ENCODE data around the gene DYNC2I2. TPM values are rescaled to one million over a fixed set of nuclear protein-coding genes. Genes with fewer than 3 reads are reported as not detected.
A peak's percentile ranks its signal among the peaks of the same experiment; 100 is the strongest.
"Not testable (repeated sequence)": the region's sequence is repeated elsewhere in the genome, so short reads cannot be mapped to it uniquely, and the experiment has no call there.

DYNC2I2 gene
- total RNA-seq, 1 experiment from 2014 or later, result 225 TPM

DNA sequence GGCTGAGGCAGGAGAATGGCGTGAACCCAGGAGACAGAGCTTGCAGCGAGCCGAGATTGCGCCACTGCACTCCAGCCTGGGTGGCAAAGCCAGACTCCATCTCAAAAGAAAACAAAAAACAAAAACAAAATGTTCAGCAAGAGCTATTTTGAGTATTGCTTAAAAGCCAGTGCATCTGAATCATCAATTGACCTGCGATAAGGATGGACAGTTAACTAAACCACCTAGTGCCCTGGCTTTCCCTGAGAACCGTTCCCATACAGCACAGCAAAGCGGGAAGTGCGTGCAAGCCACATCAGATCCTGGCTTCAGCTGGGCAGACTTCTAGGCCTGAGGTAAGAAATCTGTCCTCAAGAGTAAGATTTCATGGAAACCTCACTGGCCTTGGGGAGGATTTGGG is 2.7 kb downstream of the DYNC2I2 start:
- no peaks in the 10 kb centered on the region for H4K20me1 ChIP-seq (ENCODE audit: insufficient read depth)
- H3K79me2 ChIP-seq (ENCODE audit: low read depth), result peaks cover 28% of the 10 kb centered on the region
- no peak for TF ChIP-seq EZH2 (IDR thresholded peaks at IDR 0.05; ENCODE audit: low read depth)
- TF ChIP-seq, protein P1, sequence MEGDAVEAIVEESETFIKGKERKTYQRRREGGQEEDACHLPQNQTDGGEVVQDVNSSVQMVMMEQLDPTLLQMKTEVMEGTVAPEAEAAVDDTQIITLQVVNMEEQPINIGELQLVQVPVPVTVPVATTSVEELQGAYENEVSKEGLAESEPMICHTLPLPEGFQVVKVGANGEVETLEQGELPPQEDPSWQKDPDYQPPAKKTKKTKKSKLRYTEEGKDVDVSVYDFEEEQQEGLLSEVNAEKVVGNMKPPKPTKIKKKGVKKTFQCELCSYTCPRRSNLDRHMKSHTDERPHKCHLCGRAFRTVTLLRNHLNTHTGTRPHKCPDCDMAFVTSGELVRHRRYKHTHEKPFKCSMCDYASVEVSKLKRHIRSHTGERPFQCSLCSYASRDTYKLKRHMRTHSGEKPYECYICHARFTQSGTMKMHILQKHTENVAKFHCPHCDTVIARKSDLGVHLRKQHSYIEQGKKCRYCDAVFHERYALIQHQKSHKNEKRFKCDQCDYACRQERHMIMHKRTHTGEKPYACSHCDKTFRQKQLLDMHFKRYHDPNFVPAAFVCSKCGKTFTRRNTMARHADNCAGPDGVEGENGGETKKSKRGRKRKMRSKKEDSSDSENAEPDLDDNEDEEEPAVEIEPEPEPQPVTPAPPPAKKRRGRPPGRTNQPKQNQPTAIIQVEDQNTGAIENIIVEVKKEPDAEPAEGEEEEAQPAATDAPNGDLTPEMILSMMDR (conservative IDR thresholded peaks at IDR 0.05), result no peak
- no peak overlapping the region for H3K4me2 ChIP-seq
- no peaks in the 10 kb centered on the region for H3K9me3 ChIP-seq (ENCODE audit: insufficient read depth, low read depth)
- H3F3A ChIP-seq (ENCODE audit: insufficient read depth, low read depth), result peaks cover 18% of the 10 kb centered on the region
- peaks cover 8% of the 10 kb centered on the region; the same call in 1 of the 2 replicates for H3K4me1 ChIP-seq (replicated peaks; ENCODE audit: insufficient read depth)
- H3K27me3 ChIP-seq (ENCODE audit: insufficient read depth, low read depth), result no peaks in the 10 kb centered on the region
- H3K36me3 ChIP-seq (ENCODE audit: low read depth), result no peaks in the 10 kb centered on the region
- H3K27ac ChIP-seq, result no peak overlapping the region
- no TSS peak for BruUV-seq (replicated peaks)
- H2AFZ ChIP-seq, result no peak overlapping the region
- ChIA-PET CTCF (no interaction called here), POLR2A (ENCODE audit: unreplicated experiment) (no interaction called here)
- H3K4me3 ChIP-seq, result no peak overlapping the region
- DNase-seq, result no peak
- H3K9me2 ChIP-seq (ENCODE audit: insufficient read depth), result no peaks in the 10 kb centered on the region
- intact Hi-C loops (cut with micrococcal nuclease; ENCODE audit: unreplicated experiment), result no loop called here

DNA sequence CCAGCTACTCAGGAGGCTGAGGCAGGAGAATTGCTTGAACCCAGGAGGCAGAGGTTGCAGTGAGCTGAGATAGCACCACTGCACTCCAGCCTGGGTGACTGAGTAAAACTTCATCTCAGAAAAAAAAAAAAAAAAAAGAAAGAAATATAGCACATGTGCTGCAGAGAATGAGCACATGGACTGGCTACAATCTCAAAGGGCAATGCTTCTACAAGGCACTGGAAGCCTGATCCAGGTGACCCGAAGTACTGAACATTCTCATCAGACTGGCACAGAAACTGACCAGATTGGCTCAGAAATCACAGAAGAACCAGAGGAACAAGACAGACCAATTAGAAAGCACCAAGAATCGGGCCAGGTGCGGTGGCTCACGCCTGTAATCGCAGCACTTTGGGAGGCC is 4.8 kb downstream of the DYNC2I2 start:
- H2AFZ ChIP-seq, result no peak overlapping the region
- H4K20me1 ChIP-seq (ENCODE audit: insufficient read depth), result no peaks in the 10 kb centered on the region
- H3K9me2 ChIP-seq (ENCODE audit: insufficient read depth), result no peaks in the 10 kb centered on the region
- H3K79me2 ChIP-seq (ENCODE audit: low read depth), result peaks cover 43% of the 10 kb centered on the region
- TF ChIP-seq, protein P1 (conservative IDR thresholded peaks at IDR 0.05), result no peak
- no peak for TF ChIP-seq EZH2 (IDR thresholded peaks at IDR 0.05; ENCODE audit: low read depth)
- BruUV-seq (replicated peaks), result no TSS peak
- no peak for DNase-seq
- ChIA-PET POLR2A (ENCODE audit: unreplicated experiment) (no interaction called here), CTCF (no interaction called here)
- H3K9me3 ChIP-seq (ENCODE audit: insufficient read depth, low read depth), result no peaks in the 10 kb centered on the region
- H3K36me3 ChIP-seq (ENCODE audit: low read depth), result no peaks in the 10 kb centered on the region
- H3K27ac ChIP-seq, result no peak overlapping the region
- intact Hi-C loops (cut with micrococcal nuclease; ENCODE audit: unreplicated experiment), result no loop called here
- 0 out of 2 replicates have a peak, but pooled peaks cover 4% of the 10 kb centered on the region for H3K4me1 ChIP-seq (replicated peaks; ENCODE audit: insufficient read depth)
- H3F3A ChIP-seq (ENCODE audit: insufficient read depth, low read depth), result peaks cover 8% of the 10 kb centered on the region; the same call in 1 of the 2 replicates
- no peaks in the 10 kb centered on the region for H3K27me3 ChIP-seq (ENCODE audit: insufficient read depth, low read depth)
- H3K4me2 ChIP-seq, result no peak overlapping the region
- no peak overlapping the region for H3K4me3 ChIP-seq

DNA sequence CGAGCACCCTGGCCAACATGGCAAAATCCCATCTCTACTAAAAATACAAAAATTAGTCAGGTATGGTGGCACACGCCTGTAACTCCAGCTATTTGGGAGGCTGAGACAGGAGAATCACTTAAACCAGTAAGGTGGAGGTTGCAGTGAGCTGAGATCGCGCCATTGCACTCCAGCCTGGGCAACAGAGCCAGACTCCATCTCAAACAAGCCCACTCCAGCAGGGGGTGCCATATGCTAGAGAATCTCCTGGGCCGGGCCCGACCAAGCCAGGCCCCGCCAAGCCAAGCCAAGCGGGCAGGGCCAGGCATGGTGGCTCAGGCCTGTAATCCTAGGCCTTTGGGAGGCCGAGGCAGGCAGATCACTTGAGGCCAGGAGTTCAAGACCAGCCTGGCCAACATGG is 8.4 kb downstream of the DYNC2I2 start:
- H3K4me2 ChIP-seq; H3K9me3 ChIP-seq (ENCODE audit: insufficient read depth, low read depth); H3K4me1 ChIP-seq (replicated peaks; ENCODE audit: insufficient read depth); H3K36me3 ChIP-seq (ENCODE audit: low read depth); intact Hi-C loops (cut with micrococcal nuclease; ENCODE audit: unreplicated experiment); H3K27me3 ChIP-seq (ENCODE audit: insufficient read depth, low read depth); H4K20me1 ChIP-seq (ENCODE audit: insufficient read depth); H3K9me2 ChIP-seq (ENCODE audit: insufficient read depth); H2AFZ ChIP-seq; H3K27ac ChIP-seq; BruUV-seq (replicated peaks); CTCF ChIA-PET; H3K4me3 ChIP-seq: not testable (repeated sequence)
- POLR2A ChIA-PET (ENCODE audit: unreplicated experiment), result interaction anchor here (0.5 kb wide), 1 partner anchor 129 kb away, joined by 3 read pairs; no protein-coding TSS in a partner anchor
- DNase-seq, result peak in 1 of 2 experiments; percentile 30
- TF ChIP-seq, protein P1 (conservative IDR thresholded peaks at IDR 0.05), result peak; percentile 33; the same call in 1 of the 2 replicates
- Histone ChIP-seq H3K79me2 (ENCODE audit: low read depth) (peaks cover 38% of the 10 kb centered on the region), H3F3A (ENCODE audit: insufficient read depth, low read depth) (peaks cover 16% of the 10 kb centered on the region; the same call in 1 of the 2 replicates)
